ENCODE measurements around the gene STX1A.

GRCh38 chr7:73696372-73696771, 23.1 kb downstream of the STX1A start:
- no peak for TF ChIP-seq EZH2phosphoT487 (IDR thresholded peaks at IDR 0.05; ENCODE audit: insufficient read depth, low read depth)
- no peak for TF ChIP-seq EZH2 (IDR thresholded peaks at IDR 0.05; ENCODE audit: insufficient read depth, poor library complexity, severe bottlenecking)
